Stimulated activated CD8-positive, alpha-beta memory T cell treated with anti-CD3 and anti-CD28 coated beads, Interleukin-4, amount 100 ng/mL, for 1 hour (primary cell): Measurements from ENCODE around the gene CABP2.
"Not testable (repeated sequence)": the region's sequence is repeated elsewhere in the genome, so short reads cannot be mapped to it uniquely, and the experiment has no call there.

Source experiments
- DNase-seq, 2 donors: peaks; one replicate each; pipeline ENCODE4 v3.0.0-alpha.2; 2020; ENCODE audit warnings: low read depth in 2 of 2, low spot score in 1 of 2

Gene CABP2

DNA sequence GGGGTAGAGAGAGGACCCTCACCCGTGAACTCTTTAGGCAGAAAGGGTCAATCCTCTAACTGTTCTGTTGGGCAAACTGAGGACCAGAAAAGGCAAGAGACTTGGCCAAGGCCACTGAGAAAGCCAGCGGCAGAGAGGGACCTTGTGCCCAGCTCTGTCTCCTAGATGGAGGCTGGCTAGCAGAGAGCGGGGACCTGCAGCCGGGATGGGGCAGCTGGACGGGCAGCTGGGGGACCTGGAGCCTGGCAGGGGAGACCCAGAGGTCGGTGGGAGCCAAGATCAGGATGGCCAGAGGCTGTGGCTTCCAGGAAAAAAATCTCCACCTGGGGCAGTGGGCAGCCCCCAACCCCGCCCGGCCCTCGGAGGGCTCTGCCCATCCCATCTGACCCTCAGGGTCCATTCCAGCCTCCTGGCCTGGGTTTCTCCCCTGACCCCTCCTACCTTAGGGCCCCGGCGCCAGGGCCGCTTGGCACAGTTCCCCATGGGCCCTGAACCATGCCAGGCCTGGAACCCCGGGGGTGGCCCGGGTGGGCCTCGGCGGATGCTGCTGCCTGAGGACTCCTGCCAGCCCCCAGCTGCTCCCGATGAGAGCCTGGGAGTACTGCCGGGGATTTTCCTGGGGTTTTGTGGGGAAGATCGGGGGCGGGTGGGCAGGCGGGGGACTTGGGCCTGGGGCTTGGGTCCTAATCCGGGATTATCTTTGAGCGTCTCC lies at the start of gene CABP2:
Gene CABP2 (minus strand): TSS at position 603 of the 712 bp plus-strand sequence. CDS start 120 bp downstream, at position 483.
- no peak for DNase-seq

- no peak for DNase-seq
Observed at GRCh38 chr11:67572747-67573419, 49.6 kb upstream of the CABP2 start.

GRCh38 chr11:67572305-67572704 lies 49.1 kb upstream of the CABP2 start:
- no peak for DNase-seq

DNA sequence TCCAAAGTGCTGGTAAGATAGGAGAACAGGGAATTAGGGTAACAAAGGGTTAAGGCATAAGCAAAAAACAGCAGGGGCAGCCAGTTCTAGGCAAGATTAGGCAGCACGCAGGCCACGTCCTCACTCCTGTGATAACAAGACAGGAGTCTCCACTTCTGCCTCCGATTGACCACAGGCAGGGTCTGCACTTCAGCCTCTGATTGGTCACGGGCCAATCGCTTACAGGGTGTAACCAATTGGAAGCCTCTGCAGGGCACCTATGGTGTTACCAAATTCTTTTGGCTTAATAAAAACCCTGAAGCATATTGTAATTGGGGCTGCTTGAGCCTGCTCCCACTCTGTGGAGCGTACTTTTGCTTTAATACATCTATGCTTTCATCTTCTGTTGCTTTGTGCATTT lies 48.2 kb upstream of the CABP2 start:
- DNase-seq = no peak

- no peak for DNase-seq
Observed at GRCh38 chr11:67564230-67564629, 41.0 kb upstream of the CABP2 start.

- DNase-seq = not testable (repeated sequence)
Observed at GRCh38 chr11:67563705-67564114, 40.5 kb upstream of the CABP2 start.

DNA sequence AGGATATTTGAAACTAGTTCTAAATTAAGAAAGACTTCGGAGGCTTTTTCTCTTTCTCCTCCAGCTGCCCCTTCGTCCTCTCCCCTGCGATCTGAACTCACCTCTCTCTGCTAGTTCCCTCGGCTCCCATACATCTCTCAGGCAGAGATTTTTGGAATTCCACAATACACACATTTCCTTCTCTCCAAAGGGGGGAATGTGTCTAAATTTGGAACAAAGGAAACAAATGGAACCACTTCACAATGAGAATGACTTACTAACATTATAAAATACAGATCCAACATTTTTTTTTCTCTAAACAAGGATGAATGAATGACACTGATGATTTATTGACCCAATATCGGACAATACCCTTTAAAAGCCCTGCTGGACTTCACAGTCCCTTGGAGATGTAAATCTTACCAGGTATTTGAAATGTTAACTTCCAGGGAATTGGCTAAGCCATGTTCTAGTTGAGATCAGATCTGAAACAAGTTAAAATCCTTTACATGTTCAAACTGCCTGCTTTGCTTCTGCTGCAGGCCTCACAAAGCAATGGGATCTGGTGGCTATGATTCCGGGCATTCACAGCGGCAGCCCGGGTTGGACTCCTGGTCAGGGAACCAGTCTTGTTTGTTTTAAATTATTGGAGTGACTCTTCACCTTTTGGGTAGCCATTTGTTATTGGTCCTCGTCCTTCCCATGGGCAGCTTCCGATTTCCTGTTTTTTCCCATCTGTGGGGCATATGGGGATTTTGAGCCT lies 39.9 kb upstream of the CABP2 start:
- no peak for DNase-seq

DNA sequence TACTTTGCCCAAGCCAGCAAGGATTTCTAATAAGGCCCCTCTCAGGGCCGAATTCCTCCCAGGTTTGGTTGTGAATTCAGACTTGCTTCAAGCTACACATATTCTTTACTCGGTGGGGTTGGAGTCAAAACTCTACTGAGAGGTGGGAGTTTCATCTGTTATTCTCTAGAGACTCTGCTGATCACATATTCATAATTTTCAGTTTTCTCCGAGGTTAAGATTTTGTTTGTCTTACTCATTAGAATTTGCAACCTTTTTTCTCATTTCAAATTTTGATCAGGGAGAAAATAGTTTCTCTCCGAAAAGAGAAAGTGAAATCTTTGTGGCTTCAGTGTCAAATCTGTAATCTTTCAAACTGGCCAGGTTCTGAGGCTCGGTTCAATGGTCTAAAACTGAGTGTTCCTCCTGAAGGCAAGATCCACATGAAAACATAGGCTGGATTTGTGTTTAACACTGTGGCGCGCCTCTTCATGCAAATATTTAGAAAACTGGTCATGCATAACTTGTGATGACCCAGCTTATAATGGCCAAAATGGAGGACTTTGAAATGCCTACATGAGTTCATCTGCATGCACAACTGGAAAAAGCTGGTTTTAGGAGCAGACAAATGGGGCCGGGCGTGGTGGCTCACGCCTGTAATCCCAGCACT lies 38.8 kb upstream of the CABP2 start:
- DNase-seq = no peak

DNA sequence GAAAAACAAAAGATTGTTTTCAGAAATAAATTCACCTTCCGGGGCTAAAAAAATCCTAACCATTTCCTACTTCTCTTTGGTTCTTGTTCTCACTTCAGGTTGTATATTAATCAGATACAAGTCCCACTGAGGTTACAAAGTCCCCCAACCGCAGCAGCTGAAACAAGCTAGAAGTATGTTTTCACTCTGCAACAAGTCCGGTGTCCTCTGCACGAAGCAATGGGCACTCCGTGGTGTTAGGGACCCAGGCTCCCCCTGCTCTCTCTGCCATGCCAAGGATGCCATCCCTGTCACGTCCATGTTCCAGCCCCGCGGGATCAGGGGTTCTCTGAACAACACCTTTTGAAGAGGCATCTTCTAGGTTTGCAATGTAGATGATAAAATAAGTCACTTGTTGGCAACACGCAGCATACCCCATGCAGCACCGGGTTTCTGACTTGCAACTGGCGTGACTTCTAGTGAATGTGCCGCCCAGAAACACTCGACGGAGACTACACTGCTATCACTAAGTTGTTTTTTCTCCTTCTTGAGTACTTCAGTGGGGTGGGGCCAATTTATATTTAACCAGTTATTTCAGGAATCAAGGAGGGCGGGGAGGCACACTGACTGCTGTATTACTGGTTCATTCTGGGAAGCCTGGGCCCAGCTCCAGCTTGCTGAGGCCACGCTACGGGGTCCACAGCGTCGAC lies 35.0 kb upstream of the CABP2 start:
- no peak for DNase-seq

- no peak for DNase-seq
Observed at GRCh38 chr11:67556244-67556643, 33.0 kb upstream of the CABP2 start.

GRCh38 chr11:67551697-67552096 lies 28.5 kb upstream of the CABP2 start:
- not testable (repeated sequence) for DNase-seq

DNA sequence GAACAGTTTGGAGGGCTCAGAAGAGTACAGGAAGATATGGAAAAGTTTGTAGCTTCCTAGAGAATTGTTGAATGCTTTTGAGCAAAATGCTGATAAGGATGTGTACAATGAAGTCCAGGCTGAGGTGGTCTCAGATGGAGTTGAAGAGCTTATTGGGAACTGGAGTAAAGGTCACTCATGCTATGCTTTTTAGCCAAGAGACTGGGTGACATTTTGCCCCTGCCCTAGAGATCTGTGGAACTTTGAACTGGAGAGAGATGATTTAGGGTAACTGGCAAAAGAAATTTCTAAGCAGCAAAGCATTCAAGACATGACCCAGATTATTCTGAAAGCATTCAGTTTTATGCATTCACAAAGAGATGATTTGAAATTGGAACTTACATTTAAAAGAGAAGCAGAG lies 27.9 kb upstream of the CABP2 start:
- DNase-seq = no peak

DNA sequence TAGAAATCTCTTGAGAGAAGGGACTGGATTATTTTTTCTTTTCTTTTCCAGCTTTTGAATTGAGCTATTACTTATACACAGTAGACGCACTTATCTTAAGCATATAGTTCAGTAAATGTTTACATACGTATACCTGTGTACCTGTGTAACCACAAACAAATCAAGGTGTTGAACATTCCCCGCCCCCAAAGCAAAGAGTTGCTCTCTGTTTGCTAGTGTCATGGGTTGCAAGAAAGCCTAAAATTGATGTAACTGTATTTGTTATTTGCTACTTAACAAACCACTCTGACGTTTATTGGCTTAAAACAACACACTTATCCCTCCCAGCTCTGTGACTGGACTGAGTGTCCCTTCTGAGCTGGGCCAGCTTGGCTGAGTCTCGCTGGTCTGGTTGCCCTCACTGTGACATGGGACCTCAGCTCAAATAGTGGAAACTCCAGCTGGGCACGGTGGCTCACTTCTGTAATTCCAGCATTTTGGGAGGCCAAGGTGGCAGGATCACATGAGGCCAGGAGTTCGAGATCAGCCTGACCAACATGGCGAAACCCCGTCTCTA lies 25.4 kb upstream of the CABP2 start:
- DNase-seq = no peak

- DNase-seq = not testable (repeated sequence)
Observed at GRCh38 chr11:67548112-67548511, 24.9 kb upstream of the CABP2 start.

GRCh38 chr11:67545280-67545679 lies 22.0 kb upstream of the CABP2 start:
- no peak for DNase-seq

DNA sequence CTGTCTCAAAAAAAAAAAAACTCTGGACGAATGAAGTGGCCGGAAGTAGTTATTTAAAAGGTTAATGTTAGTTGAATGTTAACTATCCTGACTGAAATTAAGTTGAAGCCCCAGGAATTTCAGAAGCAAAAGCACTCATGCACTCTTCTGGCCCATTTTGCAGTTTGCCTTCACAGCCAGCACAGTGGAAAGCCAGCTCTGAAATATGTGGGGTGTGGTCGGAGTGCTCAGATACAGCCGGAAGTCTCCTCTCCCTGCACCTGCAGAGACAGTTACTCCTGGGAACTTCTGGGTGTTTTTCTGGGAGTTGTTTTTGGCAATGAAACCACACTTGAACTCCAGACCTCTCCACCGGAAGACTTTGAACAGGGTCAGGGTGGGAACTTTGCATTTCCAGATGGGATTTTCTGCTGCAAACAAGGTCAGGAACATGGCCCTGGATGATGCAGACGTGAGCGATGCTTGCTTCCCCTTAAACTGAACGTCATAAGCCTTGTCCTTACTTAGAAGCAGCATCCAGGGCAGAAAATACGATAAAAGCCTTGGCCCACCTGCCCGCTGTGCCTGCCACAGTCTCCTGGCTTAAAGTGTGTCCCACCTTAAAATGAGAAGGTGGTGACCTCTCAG lies 21.5 kb upstream of the CABP2 start:
- no peak for DNase-seq

DNA sequence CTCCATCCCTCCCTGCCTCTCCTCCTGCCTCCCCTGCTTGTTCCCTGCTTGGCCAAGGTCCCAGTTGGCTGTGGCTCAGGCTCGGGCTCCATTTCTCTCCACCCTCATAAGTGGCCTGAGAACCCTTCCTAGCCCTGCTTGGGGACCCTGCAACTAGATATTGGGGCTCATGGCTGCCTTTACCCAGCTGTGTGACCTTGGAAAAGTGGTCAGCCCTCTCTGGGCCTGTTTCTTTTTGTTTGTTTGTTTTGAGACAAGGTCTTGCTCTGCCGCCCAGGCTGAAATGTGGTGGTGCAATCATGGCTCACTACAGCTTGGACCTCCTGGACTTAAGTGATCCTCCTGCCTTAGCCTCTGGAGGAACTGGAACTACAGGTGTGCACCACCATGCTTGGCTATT lies 20.3 kb upstream of the CABP2 start:
- DNase-seq = no peak

DNA sequence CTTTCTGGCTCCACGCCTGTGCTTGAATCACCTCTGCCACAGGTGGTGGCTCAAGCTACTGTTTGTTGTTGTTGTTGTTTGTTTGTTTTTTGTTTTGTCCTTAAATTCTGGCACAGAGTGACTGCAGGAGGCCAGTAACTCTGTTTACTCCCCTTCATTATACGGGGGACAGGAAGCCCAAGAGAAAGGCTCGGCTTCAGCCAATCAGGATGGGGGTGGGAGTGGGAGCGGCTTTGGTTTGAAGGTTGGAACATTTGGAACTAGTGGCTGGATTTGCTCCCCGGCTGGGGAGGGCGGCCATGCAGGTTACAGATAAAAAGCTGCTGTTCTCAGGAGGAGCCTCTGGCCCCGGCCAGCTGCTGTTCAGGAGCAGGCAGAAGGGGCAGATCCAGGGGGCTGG lies 19.7 kb upstream of the CABP2 start:
- DNase-seq = no peak

DNA sequence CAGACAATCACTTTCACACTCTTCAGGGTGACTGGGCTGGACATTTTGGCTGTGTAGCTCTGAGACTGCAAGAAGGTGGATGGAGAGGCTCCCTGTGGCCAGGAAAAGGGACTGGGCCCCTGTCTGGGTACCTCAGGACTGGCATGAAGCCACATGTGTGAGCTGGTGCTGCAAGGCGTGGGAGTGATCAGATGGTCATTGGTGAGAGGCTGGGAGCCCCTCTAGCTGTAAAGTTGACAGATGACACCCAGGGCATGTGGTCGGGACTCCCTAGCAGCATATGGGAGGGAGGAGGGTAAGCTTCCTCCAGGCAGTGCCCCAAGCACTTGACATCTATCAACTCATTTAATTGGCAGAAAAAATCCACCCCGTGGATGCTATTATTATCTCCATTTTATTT lies 18.9 kb upstream of the CABP2 start:
- no peak for DNase-seq

- DNase-seq = no peak
Observed at GRCh38 chr11:67541198-67541597, 18.0 kb upstream of the CABP2 start.
